ENCODE data around the gene GATB. TPM values are rescaled to one million over a fixed set of nuclear protein-coding genes. Genes with fewer than 3 reads are reported as not detected.

The GATB gene
- polyA plus RNA-seq, 1 donor (not counting 4 experiments of a cell fraction or from before 2014, with no cell fraction given) = 31.0 TPM

GRCh38 chr4:151629097-151629783 lies 131.6 kb downstream of the GATB start:
- peaks cover 0 to 8% of the 10 kb centered on the region in 2 experiments for H3K36me3 ChIP-seq (ENCODE audit: control insufficient read depth in 2 of 2, extremely low read depth in 1 of 2, insufficient read depth in 2 of 2, low read length in 2 of 2)
- no peak for DNase-seq (ENCODE audit: low read depth, low spot score)
- no peak overlapping the region for H3K4me2 ChIP-seq (ENCODE audit: control insufficient read depth, extremely low read depth, insufficient read depth, low read depth, low read length)
- no peak overlapping the region for H3K4me3 ChIP-seq (ENCODE audit: control insufficient read depth in 2 of 3, extremely low read depth in 1 of 3, insufficient read depth in 2 of 3, low read depth in 1 of 3, low read length in 3 of 3)
- H3K9me3 ChIP-seq (ENCODE audit: control insufficient read depth, low read depth, low read length) = no peaks in the 10 kb centered on the region
- H2AFZ ChIP-seq (ENCODE audit: control insufficient read depth, low read length) = no peak overlapping the region
- no peaks in the 10 kb centered on the region for H3K9me1 ChIP-seq (ENCODE audit: control insufficient read depth, extremely low read depth, insufficient read depth, low read length)
- H4K20me1 ChIP-seq (ENCODE audit: control insufficient read depth, extremely low read depth, insufficient read depth, low read length) = no peaks in the 10 kb centered on the region
- no peak overlapping the region for H3K27ac ChIP-seq (ENCODE audit: control insufficient read depth, insufficient read depth, low read length)
- dilution Hi-C loops (cut with MboI; ENCODE audit: extremely low pct_ligation_motif_present, low sequenced_read_pairs) = no loop called here
- TF ChIP-seq EZH2 (IDR thresholded peaks at IDR 0.05; ENCODE audit: low read length) = no peak
- TF ChIP-seq, protein P1, sequence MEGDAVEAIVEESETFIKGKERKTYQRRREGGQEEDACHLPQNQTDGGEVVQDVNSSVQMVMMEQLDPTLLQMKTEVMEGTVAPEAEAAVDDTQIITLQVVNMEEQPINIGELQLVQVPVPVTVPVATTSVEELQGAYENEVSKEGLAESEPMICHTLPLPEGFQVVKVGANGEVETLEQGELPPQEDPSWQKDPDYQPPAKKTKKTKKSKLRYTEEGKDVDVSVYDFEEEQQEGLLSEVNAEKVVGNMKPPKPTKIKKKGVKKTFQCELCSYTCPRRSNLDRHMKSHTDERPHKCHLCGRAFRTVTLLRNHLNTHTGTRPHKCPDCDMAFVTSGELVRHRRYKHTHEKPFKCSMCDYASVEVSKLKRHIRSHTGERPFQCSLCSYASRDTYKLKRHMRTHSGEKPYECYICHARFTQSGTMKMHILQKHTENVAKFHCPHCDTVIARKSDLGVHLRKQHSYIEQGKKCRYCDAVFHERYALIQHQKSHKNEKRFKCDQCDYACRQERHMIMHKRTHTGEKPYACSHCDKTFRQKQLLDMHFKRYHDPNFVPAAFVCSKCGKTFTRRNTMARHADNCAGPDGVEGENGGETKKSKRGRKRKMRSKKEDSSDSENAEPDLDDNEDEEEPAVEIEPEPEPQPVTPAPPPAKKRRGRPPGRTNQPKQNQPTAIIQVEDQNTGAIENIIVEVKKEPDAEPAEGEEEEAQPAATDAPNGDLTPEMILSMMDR (optimal IDR thresholded peaks at IDR 0.05 in 1 of 3, IDR thresholded peaks at IDR 0.05 in 1 of 3, conservative IDR thresholded peaks at IDR 0.05 in 1 of 3; ENCODE audit: extremely low read depth in 1 of 3, insufficient read depth in 2 of 3, low read length in 3 of 3) = no peak
- H3K9ac ChIP-seq (ENCODE audit: control insufficient read depth, extremely low read depth, insufficient read depth, low read length) = no peak overlapping the region
- H3K27me3 ChIP-seq (ENCODE audit: control insufficient read depth, extremely low read depth, insufficient read depth, low read length) = no peaks in the 10 kb centered on the region
- H3K79me2 ChIP-seq (ENCODE audit: control insufficient read depth, insufficient read depth, low read length) = no peaks in the 10 kb centered on the region
- peaks cover 8% of the 10 kb centered on the region for H3K4me1 ChIP-seq (ENCODE audit: control insufficient read depth, extremely low read depth, insufficient read depth, low read length)
- FAIRE-seq = no peak

DNA sequence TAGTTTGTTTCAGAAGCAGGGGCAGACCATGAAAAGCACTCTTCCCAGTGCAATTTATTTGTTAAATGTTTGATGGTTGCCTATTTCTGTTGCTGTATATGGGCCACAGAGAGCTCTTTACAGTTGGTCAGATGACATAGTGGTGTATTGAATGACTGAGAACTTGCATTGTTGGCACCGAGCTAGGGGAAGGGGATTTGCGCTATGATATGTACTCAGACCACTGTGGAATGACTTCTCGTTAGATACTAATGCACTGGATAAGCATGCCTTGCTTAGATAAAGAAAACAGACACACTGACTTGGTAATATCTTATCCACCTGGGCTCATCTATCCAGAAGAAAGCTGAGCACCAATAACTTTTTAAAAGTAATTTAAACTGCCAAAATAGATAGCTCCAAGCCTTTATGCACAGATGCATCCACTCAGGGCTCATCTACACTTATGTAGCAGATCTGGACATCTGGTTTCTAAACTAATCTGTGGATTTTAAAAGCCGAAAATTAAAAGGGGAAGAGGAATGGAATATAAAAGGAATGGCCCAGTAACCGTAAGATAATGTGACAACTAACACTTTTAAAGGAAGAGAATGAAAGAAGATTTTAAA lies 132.7 kb downstream of the GATB start:
- H3K36me3 ChIP-seq (ENCODE audit: control insufficient read depth in 2 of 2, extremely low read depth in 1 of 2, insufficient read depth in 2 of 2, low read length in 2 of 2) = peaks cover 0 to 6% of the 10 kb centered on the region in 2 experiments
- dilution Hi-C loops (cut with MboI; ENCODE audit: extremely low pct_ligation_motif_present, low sequenced_read_pairs) = no loop called here
- H3K9me3 ChIP-seq (ENCODE audit: control insufficient read depth, low read depth, low read length) = no peaks in the 10 kb centered on the region
- H3K4me1 ChIP-seq (ENCODE audit: control insufficient read depth, extremely low read depth, insufficient read depth, low read length) = peaks cover 8% of the 10 kb centered on the region
- H3K27ac ChIP-seq (ENCODE audit: control insufficient read depth, insufficient read depth, low read length) = no peak overlapping the region
- DNase-seq (ENCODE audit: low read depth, low spot score) (no peak), FAIRE-seq (no peak)
- H3K9ac ChIP-seq (ENCODE audit: control insufficient read depth, extremely low read depth, insufficient read depth, low read length) = no peak overlapping the region
- no peaks in the 10 kb centered on the region for H3K9me1 ChIP-seq (ENCODE audit: control insufficient read depth, extremely low read depth, insufficient read depth, low read length)
- H3K4me3 ChIP-seq (ENCODE audit: control insufficient read depth in 2 of 3, extremely low read depth in 1 of 3, insufficient read depth in 2 of 3, low read depth in 1 of 3, low read length in 3 of 3) = no peak overlapping the region
- no peaks in the 10 kb centered on the region for H3K79me2 ChIP-seq (ENCODE audit: control insufficient read depth, insufficient read depth, low read length)
- no peaks in the 10 kb centered on the region for H4K20me1 ChIP-seq (ENCODE audit: control insufficient read depth, extremely low read depth, insufficient read depth, low read length)
- no peak for TF ChIP-seq EZH2 (IDR thresholded peaks at IDR 0.05; ENCODE audit: low read length)
- TF ChIP-seq, protein P1 (optimal IDR thresholded peaks at IDR 0.05 in 1 of 3, IDR thresholded peaks at IDR 0.05 in 1 of 3, conservative IDR thresholded peaks at IDR 0.05 in 1 of 3; ENCODE audit: extremely low read depth in 1 of 3, insufficient read depth in 2 of 3, low read length in 3 of 3) = no peak
- no peak overlapping the region for H2AFZ ChIP-seq (ENCODE audit: control insufficient read depth, low read length)
- H3K27me3 ChIP-seq (ENCODE audit: control insufficient read depth, extremely low read depth, insufficient read depth, low read length) = no peaks in the 10 kb centered on the region
- no peak overlapping the region for H3K4me2 ChIP-seq (ENCODE audit: control insufficient read depth, extremely low read depth, insufficient read depth, low read depth, low read length)

Data from keratinocyte (primary cell).